H1 (cell line): ENCODE results near the gene CCR1. TPM values are rescaled to one million over a fixed set of nuclear protein-coding genes. Genes with fewer than 3 reads are reported as not detected.

Source experiments
- CTCF ChIA-PET: fragments of 300-600 bp; sonication (Branson Sonifier 250); formaldehyde crosslinking; loops from one replicate; lab custom pipeline; 2021; ENCODE audit not compliant: partially characterized antibody; lab: Charles Lee
- POLR2A ChIA-PET: fragments of 300-600 bp; sonication (Branson Sonifier 250); formaldehyde crosslinking; loops from one replicate; lab custom pipeline; 2021; ENCODE audit warnings: inconsistent platforms; ENCODE audit not compliant: partially characterized antibody; lab: Charles Lee
- DNase-seq, 2 experiments: peaks; one replicate each; pipeline versions ENCODE4 v3.0.0 to v3.0.0-alpha.2; 2010 to 2022; ENCODE audit warnings: low spot score in 2 of 2, low read depth in 1 of 2, mixed read lengths in 1 of 2
- FAIRE-seq: peaks from 2 replicates; lab custom pipeline; 2011; peaks lifted over from hg19 to GRCh38; lab: Jason Lieb, UNC
- H2AFZ ChIP-seq: 2 replicates; pipeline ENCODE4 v1.8.1; 2012; ENCODE audit warnings: low read length, inconsistent platforms
- H2AK5ac ChIP-seq: 2 replicates; pipeline ENCODE4 v1.6.1; 2013; ENCODE audit warnings: low read depth, low read length
- H2BK120ac ChIP-seq: replicated peaks from 2 replicates; pipeline ENCODE3; 2013; ENCODE audit warnings: low read depth, low read length, inconsistent platforms
- H2BK12ac ChIP-seq: 2 replicates; pipeline ENCODE4 v1.6.1; 2013; ENCODE audit warnings: low read depth, low read length
- H2BK15ac ChIP-seq: 2 replicates; pipeline ENCODE4 v1.6.1; 2013; ENCODE audit warnings: low read length
- H2BK20ac ChIP-seq: 2 replicates; pipeline ENCODE4 v1.6.1; 2013; ENCODE audit warnings: low read length
- H2BK5ac ChIP-seq: 2 replicates; pipeline ENCODE4 v1.6.1; 2013; ENCODE audit warnings: low read depth, low read length
- H3K14ac ChIP-seq: 2 replicates; pipeline ENCODE4 v1.6.1; 2013; ENCODE audit warnings: inconsistent platforms; ENCODE audit not compliant: insufficient read length
- H3K18ac ChIP-seq: 2 replicates; pipeline ENCODE4 v1.6.1; 2013; ENCODE audit warnings: low read length; ENCODE audit errors: extremely low read depth
- H3K23ac ChIP-seq: 2 replicates; pipeline ENCODE4 v1.6.1; 2013; ENCODE audit warnings: inconsistent platforms; ENCODE audit not compliant: insufficient read length
- H3K23me2 ChIP-seq: 2 replicates; pipeline ENCODE4 v1.6.1; 2013; ENCODE audit warnings: low read depth, low read length
- H3K27ac ChIP-seq: 2 replicates; pipeline ENCODE4 v1.6.1; 2011; ENCODE audit warnings: low read depth, low read length, inconsistent platforms
- H3K27me3 ChIP-seq, 4 experiments: replicated peaks in 1 of 4; 1 replicate in 1 of 4; 2 replicates in 3 of 4; pipeline versions ENCODE4 v1.6.1 to v1.8.1; 2011 to 2013; ENCODE audit warnings: low read length in 3 of 4, mild to moderate bottlenecking in 3 of 4, inconsistent platforms in 2 of 4, mixed read lengths in 2 of 4, moderate library complexity in 1 of 4; ENCODE audit not compliant: control insufficient read depth in 3 of 4, insufficient read depth in 3 of 4; ENCODE audit errors: extremely low read depth in 1 of 4
- H3K36me3 ChIP-seq, 4 experiments: 2 replicates each; pipeline versions ENCODE4 v1.6.1 to v1.8.1; 2011 to 2013; ENCODE audit warnings: mild to moderate bottlenecking in 4 of 4, low read length in 3 of 4, moderate library complexity in 2 of 4, control low read depth in 1 of 4, inconsistent platforms in 1 of 4; ENCODE audit not compliant: insufficient read depth in 4 of 4, control insufficient read depth in 2 of 4
- H3K4ac ChIP-seq: replicated peaks from 2 replicates; pipeline ENCODE3; 2013; ENCODE audit warnings: low read length, low read depth, mixed read lengths, inconsistent platforms; ENCODE audit not compliant: insufficient read length
- H3K4me1 ChIP-seq, 4 experiments: replicated peaks in 1 of 4; 1 replicate in 1 of 4; 2 replicates in 3 of 4; pipeline versions ENCODE4 v1.6.1 to v1.8.1; 2011 to 2013; ENCODE audit warnings: low read length in 3 of 4, inconsistent platforms in 2 of 4, mixed read lengths in 1 of 4; ENCODE audit not compliant: insufficient read depth in 4 of 4, control insufficient read depth in 3 of 4
- H3K4me2 ChIP-seq, 2 experiments: 2 replicates each; pipeline versions ENCODE4 v1.6.1 to v1.8.1; 2011 to 2013; ENCODE audit warnings: low read depth in 2 of 2, low read length in 2 of 2, control low read depth in 1 of 2, inconsistent platforms in 1 of 2, mild to moderate bottlenecking in 1 of 2; ENCODE audit not compliant: insufficient read depth in 1 of 2
- H3K4me3 ChIP-seq, 4 experiments: fragments of 200-600, 300-600 bp in 1 of 4; sonication (generic), shearing (Covaris generic), sonication (Bioruptor Twin) in 1 of 4; 2 replicates each; pipeline versions ENCODE4 v1.5.1 to v1.8.1; 2011 to 2016; ENCODE audit warnings: low read length in 4 of 4, low read depth in 3 of 4, control low read depth in 2 of 4, inconsistent platforms in 2 of 4, mild to moderate bottlenecking in 2 of 4, mixed read lengths in 1 of 4, moderate library complexity in 1 of 4; ENCODE audit not compliant: insufficient read depth in 2 of 4; ENCODE audit errors: extremely low read depth in 1 of 4
- H3K56ac ChIP-seq: replicated peaks from 2 replicates; pipeline ENCODE3; 2013; ENCODE audit warnings: low read depth, mild to moderate bottlenecking, mixed read lengths, low read length, inconsistent platforms; ENCODE audit not compliant: insufficient read length
- H3K79me1 ChIP-seq: 2 replicates; pipeline ENCODE4 v1.6.1; 2013; ENCODE audit warnings: low read depth, low read length, control low read depth
- H3K79me2 ChIP-seq, 2 experiments: 2 replicates each; pipeline versions ENCODE4 v1.6.1 to v1.8.1; 2012 to 2013; ENCODE audit warnings: low read length in 2 of 2, mild to moderate bottlenecking in 2 of 2, inconsistent platforms in 1 of 2; ENCODE audit not compliant: insufficient read depth in 2 of 2, control insufficient read depth in 1 of 2
- H3K9ac ChIP-seq, 4 experiments: replicated peaks in 1 of 4; 1 replicate in 1 of 4; 2 replicates in 3 of 4; pipeline versions ENCODE4 v1.6.1 to v1.8.1; 2011 to 2013; ENCODE audit warnings: low read depth in 3 of 4, low read length in 3 of 4, control low read depth in 2 of 4, mild to moderate bottlenecking in 2 of 4, moderate library complexity in 2 of 4, inconsistent platforms in 1 of 4; ENCODE audit errors: extremely low read depth in 1 of 4
- H3K9me3 ChIP-seq, 2 experiments: 2 replicates each; pipeline versions ENCODE4 v1.6.1 to v1.8.1; 2012 to 2013; ENCODE audit warnings: mild to moderate bottlenecking in 2 of 2, moderate library complexity in 2 of 2, control low read depth in 1 of 2, inconsistent platforms in 1 of 2, low read depth in 1 of 2, low read length in 1 of 2, mixed read lengths in 1 of 2; ENCODE audit not compliant: insufficient read depth in 2 of 2
- H4K20me1 ChIP-seq, 2 experiments: replicated peaks in 1 of 2; 2 replicates each; pipeline versions ENCODE3 to v1.8.1; 2011 to 2013; ENCODE audit warnings: inconsistent platforms in 2 of 2, low read length in 2 of 2, mild to moderate bottlenecking in 1 of 2; ENCODE audit not compliant: insufficient read depth in 2 of 2, control insufficient read depth in 1 of 2
- H4K5ac ChIP-seq: 2 replicates; pipeline ENCODE4 v1.6.1; 2013; ENCODE audit warnings: low read length, low read depth, mixed read lengths, inconsistent platforms; ENCODE audit not compliant: insufficient read length
- H4K8ac ChIP-seq: 2 replicates; pipeline ENCODE4 v1.8.0; 2013; ENCODE audit warnings: mild to moderate bottlenecking, moderate library complexity, low read length, inconsistent platforms; ENCODE audit not compliant: insufficient read depth; ENCODE audit errors: extremely low read depth
- H4K91ac ChIP-seq: replicated peaks from 2 replicates; pipeline ENCODE3; 2013; ENCODE audit warnings: low read length, mixed read lengths, inconsistent platforms; ENCODE audit not compliant: insufficient read length
- BCL11A ChIP-seq, 2 experiments: IDR thresholded peaks; one replicate each; pipeline ENCODE4 v1.6.1; 2011; ENCODE audit warnings: low read depth in 2 of 2, low read length in 2 of 2, mild to moderate bottlenecking in 2 of 2
- POU5F1 ChIP-seq: IDR thresholded peaks from 2 replicates; pipeline ENCODE4 v1.6.1; 2011; ENCODE audit warnings: low read depth, mild to moderate bottlenecking, low read length, moderate library complexity
- SIN3A ChIP-seq, 2 experiments: IDR thresholded peaks in 1 of 2; conservative IDR thresholded peaks in 1 of 2; 2 replicates each; pipeline ENCODE4 v1.6.1; 2011 to 2012; ENCODE audit warnings: low read length in 2 of 2, improper control_type of control experiment in 1 of 2, low read depth in 1 of 2, mild to moderate bottlenecking in 1 of 2
- WGBS, 2 experiments: shearing (Covaris generic) in 1 of 2; methylation state at CpG; one replicate each; pipeline versions ENCODE4 v1.1.6 to v1.1.7; 2013 to 2015; ENCODE audit warnings: low lambda C conversion rate in 2 of 2, mixed read lengths in 2 of 2, inconsistent platforms in 1 of 2, low coverage in 1 of 2, missing lambda C conversion rate in 1 of 2; ENCODE audit not compliant: insufficient replicate concordance in 2 of 2, insufficient coverage in 1 of 2, insufficient read length in 1 of 2; ENCODE audit errors: extremely low coverage in 1 of 2, missing lambda C conversion rate in 1 of 2; 5-methylcytosine and 5-hydroxymethylcytosine counted together
- polyA plus RNA-seq, 7 experiments: library from polyadenylated mRNA; depleted of rRNA in 3 of 7; stranded (reverse) in 5 of 7; unstranded in 2 of 7; fragments of >200 nt in 5 of 7; fragments of 200-250 nt in 2 of 7; gene quantifications; 1 replicate in 5 of 7; 2 replicates in 1 of 7; 4 replicates in 1 of 7; pipeline versions ENCODE4 v1.2.1 to v1.2.3, GENCODE V29; 2011 to 2013; ENCODE audit warnings: missing spikeins in 2 of 7, mixed read lengths in 2 of 7
- total RNA-seq: library from RNA; stranded (reverse); fragmentation: NEBNext Ultra II Directional; extraction: Animal tissue kit (Norgen Biotek cat#: 25700); gene quantifications from 2 replicates; pipeline ENCODE4 v1.2.1, GENCODE V29; 2021

CCR1 gene
- total and polyA plus RNA-seq, 2 of the 8 experiments (the other 6 are each of a cell fraction or from before 2014, with no cell fraction given), result not detected

DNA sequence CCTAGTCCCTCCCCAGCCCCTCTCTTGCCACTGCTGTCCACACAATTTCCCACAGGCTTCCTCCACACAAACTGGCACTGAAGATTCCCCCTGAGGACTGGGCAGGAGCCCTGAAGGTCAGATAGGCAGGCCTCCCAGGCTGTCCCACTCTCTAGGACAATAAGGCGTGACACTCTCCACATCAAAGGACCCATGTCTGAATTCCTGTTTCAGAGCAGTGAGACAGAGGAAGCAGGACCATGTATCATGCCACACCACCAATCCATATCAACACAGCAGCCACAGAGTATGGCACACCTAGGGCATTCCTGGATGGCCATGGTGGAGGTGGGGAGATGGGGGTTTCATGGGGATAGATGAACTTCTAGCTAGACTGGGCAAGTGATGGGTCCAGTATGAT is 13.8 kb upstream of the CCR1 start:
- ChIA-PET POLR2A (no interaction called here), CTCF (interaction anchor here (0.9 to 1.3 kb wide), 8 partner anchors 13 to 146 kb away, joined by 3 to 4 read pairs (median 3); partner anchors contain the start of gene CCR1)
- H3K9me3 ChIP-seq, result no peaks in the 10 kb centered on the region; a peak in 1 of 4 replicates
- H3K4me3 ChIP-seq, result no peak overlapping the region
- DNase-seq (no peak), FAIRE-seq (no peak)
- no peaks in the 10 kb centered on the region for H3K36me3 ChIP-seq
- no peaks in the 10 kb centered on the region for H3K27me3 ChIP-seq
- no peak overlapping the region for H3K4ac ChIP-seq
- H3K23ac ChIP-seq, result no peak overlapping the region
- no peaks in the 10 kb centered on the region for H3K79me2 ChIP-seq
- H3K23me2 ChIP-seq, result no peaks in the 10 kb centered on the region
- H2AFZ ChIP-seq, result no peak overlapping the region
- no peak overlapping the region for H2AK5ac ChIP-seq
- no peak overlapping the region for H3K18ac ChIP-seq
- no peak overlapping the region for H3K4me2 ChIP-seq
- H2BK12ac ChIP-seq, result no peak overlapping the region
- no peaks in the 10 kb centered on the region for H3K4me1 ChIP-seq
- H3K56ac ChIP-seq, result no peak overlapping the region
- H3K79me1 ChIP-seq, result no peaks in the 10 kb centered on the region
- H3K9ac ChIP-seq, result no peak overlapping the region
- H3K27ac ChIP-seq, result no peak overlapping the region
- H2BK5ac ChIP-seq, result no peak overlapping the region
- no peak overlapping the region for H4K8ac ChIP-seq
- no peak overlapping the region for H2BK15ac ChIP-seq
- no peaks in the 10 kb centered on the region for H4K20me1 ChIP-seq
- no peak overlapping the region for H4K5ac ChIP-seq
- H2BK20ac ChIP-seq, result no peak overlapping the region
- WGBS, 2 experiments, result 91% methylated on average over 1 of the region's 1 CpG; no CpG with 5 or more reads in 1 of the 2 experiments
- H4K91ac ChIP-seq, result no peak overlapping the region
- TF ChIP-seq BCL11A (IDR thresholded peaks at IDR 0.05; ENCODE audit: low read depth in 2 of 2, low read length in 2 of 2) (no peak), SIN3A (conservative IDR thresholded peaks at IDR 0.05 in 1 of 2, IDR thresholded peaks at IDR 0.05 in 1 of 2; ENCODE audit: low read depth in 1 of 2, low read length in 2 of 2) (no peak), POU5F1 (no peak)
- TF ChIP-seq, all 59 proteins: peak for 0
- H3K14ac ChIP-seq, result no peak overlapping the region
- no peak overlapping the region for H2BK120ac ChIP-seq
